Left ventricle myocardium superior (tissue), 1 donor: ENCODE measurements around the gene HOXA6. TPM values are rescaled to one million over a fixed set of nuclear protein-coding genes. Genes with fewer than 3 reads are reported as not detected.

Experiments
- ATAC-seq: fragments of 200-7000 bp; cut with Tn5 transposase; one replicate; pipeline ENCODE4 v1.9.1; 2020; ENCODE audit warnings: mild to moderate bottlenecking, moderate library complexity
- DNase-seq: peaks from one replicate; pipeline ENCODE4 v3.0.0-alpha.2; 2020
- intact Hi-C: fragments of 100-400 bp; cut with micrococcal nuclease; formaldehyde crosslinking; loops from one replicate; pipeline ENCODE4 v1.11.0; 2022
- microRNA-seq: library from miRNA; unstranded; fragments of <30 nt; microRNA quantifications from one replicate; pipeline ENCODE4 v1.2.0, GENCODE V29; 2020; ENCODE audit warnings: borderline number of aligned reads
- total RNA-seq: library from RNA; stranded (reverse); fragmentation: NEBNext Ultra II Directional; extraction: Animal tissue kit (Norgen Biotek cat#: 25700); gene quantifications from one replicate; pipeline ENCODE4 v1.2.1, GENCODE V29; 2021
- donor health status: DM: no; HTN: yes; CAD: no; lungs with severe emphysema.

HOXA6 gene
- total RNA-seq, 1 donor from 2014 or later = not detected

- ATAC-seq = peak; percentile 71
- intact Hi-C loops = no loop called here
- no peak for DNase-seq
These were observed 50.6 kb downstream of the HOXA6 start for GRCh38 chr7:27096768-27097514.

- DNase-seq (peak; percentile 65), ATAC-seq (peak; percentile 85)
- intact Hi-C loops = no loop called here
These were observed 51.4 kb downstream of the HOXA6 start, which contains the start of gene HOXA1 for GRCh38 chr7:27095897-27096767. Gene HOXA1, minus strand, starts transcription at chr7:27096000. Its CDS starts 88 bp downstream, at chr7:27095912.

Small RNAs within 50 kb of the gene (microRNA-seq; reads per million reads assigned to microRNA genes)
- gene MIR196B = 9.8 reads per million, percentile 4 among the genes with 10 or more reads in this experiment

Other genes with a start within 250 kb of the HOXA6 start
- not detected for gene HOXA1, start 51.8 kb downstream of the HOXA6 start, total RNA-seq
- 0.12 TPM for gene HOXA2, start 45.1 kb downstream of the HOXA6 start, total RNA-seq
- gene HOXA4, start 17.0 kb downstream of the HOXA6 start, total RNA-seq = 0.15 TPM
- not detected for gene HOXA5, start 4.1 kb downstream of the HOXA6 start, total RNA-seq
- 0.72 TPM for gene HOXA3, start 4.8 kb upstream of the HOXA6 start, total RNA-seq
- gene HOXA7, start 8.9 kb upstream of the HOXA6 start, total RNA-seq = not detected
- gene HOXA9, start 17.8 kb upstream of the HOXA6 start, total RNA-seq = not detected
- not detected for gene HOXA10, start 26.5 kb upstream of the HOXA6 start, total RNA-seq
- gene HOXA11, start 37.5 kb upstream of the HOXA6 start, total RNA-seq = not detected
- gene HOXA13, start 52.3 kb upstream of the HOXA6 start, total RNA-seq = not detected
- gene EVX1, start 95.0 kb upstream of the HOXA6 start, total RNA-seq = not detected